ENCODE data around the gene ZNF282.

ZNF282 gene

GRCh38 chr7:149195180-149196150 is at the start of gene ZNF282:
ZNF282 (plus strand) TSS chr7:149195546; CDS start chr7:149195590, 44 bp downstream.
- DNase-seq = peak; percentile 87

GRCh38 chr7:149147072-149147751 is 48.1 kb upstream of the ZNF282 start, which contains the start of gene ZNF398:
ZNF398 (plus strand) TSS chr7:149147453; CDS start chr7:149147743, 290 bp downstream.
- peak; percentile 82 for DNase-seq

- peak; percentile 72 for DNase-seq
These were observed 47.3 kb upstream of the ZNF282 start for GRCh38 chr7:149147752-149148653.

- DNase-seq = no peak
These were observed 44.4 kb upstream of the ZNF282 start for GRCh38 chr7:149150981-149151380.

- no peak for DNase-seq
These were observed 42.0 kb upstream of the ZNF282 start for GRCh38 chr7:149153346-149153745.

GRCh38 chr7:149154056-149154455 is 41.3 kb upstream of the ZNF282 start:
- no peak for DNase-seq

GRCh38 chr7:149156898-149157297 is 38.4 kb upstream of the ZNF282 start:
- no peak for DNase-seq

- DNase-seq = peak; percentile 28
These were observed 34.0 kb upstream of the ZNF282 start for GRCh38 chr7:149161241-149161848.

GRCh38 chr7:149166142-149166541 is 29.2 kb upstream of the ZNF282 start:
- DNase-seq = no peak

GRCh38 chr7:149166630-149167352 is 28.6 kb upstream of the ZNF282 start:
- no peak for DNase-seq

- no peak for DNase-seq
These were observed 23.3 kb upstream of the ZNF282 start for GRCh38 chr7:149171892-149172533.

- no peak for DNase-seq
These were observed 22.8 kb upstream of the ZNF282 start for GRCh38 chr7:149172534-149172920.

- no peak for DNase-seq
These were observed 20.2 kb upstream of the ZNF282 start for GRCh38 chr7:149175150-149175549.

GRCh38 chr7:149179241-149179640 is 16.1 kb upstream of the ZNF282 start:
- DNase-seq = no peak

GRCh38 chr7:149180722-149181449 is 14.5 kb upstream of the ZNF282 start:
- no peak for DNase-seq

- DNase-seq = no peak
These were observed 13.9 kb upstream of the ZNF282 start for GRCh38 chr7:149181450-149181790.

GRCh38 chr7:149184274-149184673 is 11.1 kb upstream of the ZNF282 start:
- no peak for DNase-seq

GRCh38 chr7:149188213-149188612 is 7.1 kb upstream of the ZNF282 start:
- no peak for DNase-seq

- DNase-seq = no peak
These were observed 6.6 kb upstream of the ZNF282 start for GRCh38 chr7:149188637-149189259.

GRCh38 chr7:149191851-149192250 is 3.5 kb upstream of the ZNF282 start:
- no peak for DNase-seq

Measured in activated CD4-positive, alpha-beta T cell treated with anti-CD3 and anti-CD28 coated beads for 48 hours (primary cell).